Thyroid gland (tissue), 4 donors: ENCODE results near the gene NAV2. TPM values are rescaled to one million over a fixed set of nuclear protein-coding genes. Genes with fewer than 3 reads are reported as not detected.

Source experiments
- DNase-seq, 2 donors: peaks; one replicate each; pipeline ENCODE4 v3.0.0-alpha.2; 2019
- H3K27ac ChIP-seq, 3 donors: fragments of 200-600 bp; sonication (generic); 1 replicate in 2 of 3; 2 replicates in 1 of 3; pipeline ENCODE4 v1.5.1; 2016 to 2019; ENCODE audit warnings: mild to moderate bottlenecking in 1 of 3, moderate library complexity in 1 of 3
- H3K27me3 ChIP-seq: fragments of 200-600 bp; sonication (generic); one replicate; pipeline ENCODE4 v1.5.1; 2019
- H3K36me3 ChIP-seq, 2 donors: fragments of 200-600 bp; sonication (generic); one replicate each; pipeline ENCODE4 v1.5.1; 2016 to 2019
- H3K4me1 ChIP-seq, 2 donors: fragments of 200-600 bp; sonication (generic); one replicate each; pipeline ENCODE4 v1.5.1; 2017 to 2019
- H3K4me3 ChIP-seq, 3 donors: fragments of 200-600 bp; sonication (generic); replicated peaks in 1 of 3; 1 replicate in 2 of 3; 2 replicates in 1 of 3; pipeline ENCODE4 v1.5.1; 2016; ENCODE audit warnings: mild to moderate bottlenecking in 1 of 3
- H3K9me3 ChIP-seq: fragments of 200-600 bp; sonication (generic); one replicate; pipeline ENCODE4 v1.5.1; 2017
- POLR2A ChIP-seq, 2 donors: fragments of 450-650 bp; IDR thresholded peaks; one replicate each; pipeline ENCODE4 v1.6.1; 2017; ENCODE audit warnings: antibody characterized with exemption in 2 of 2, mild to moderate bottlenecking in 2 of 2, moderate library complexity in 1 of 2
- WGBS, 2 donors: methylation state at CpG; one replicate each; pipeline ENCODE4 v1.1.5; 2017; 5-methylcytosine and 5-hydroxymethylcytosine counted together
- intact Hi-C: fragments of 100-400 bp; cut with DNase I; formaldehyde crosslinking; loops from one replicate; pipeline ENCODE4 v1.15.1; 2023
- total RNA-seq, 4 donors: library from RNA; depleted of rRNA; stranded (reverse); fragments of >200 nt; gene quantifications; one replicate each; pipeline ENCODE4 v1.2.3, GENCODE V29; 2016
- TF ChIP-seq, protein P1 (sequence below), 6 experiments: fragments of 200-600 bp in 3 of 6; fragments of 450-650 bp in 3 of 6; sonication (generic) in 3 of 6; IDR thresholded peaks; one replicate each; pipeline ENCODE4 v1.5.1; 2016 to 2019; ENCODE audit warnings: antibody characterized with exemption in 6 of 6, mild to moderate bottlenecking in 2 of 6, inconsistent platforms in 1 of 6, moderate library complexity in 1 of 6

Gene NAV2
- total RNA-seq, 4 donors from 2014 or later = 34.8 to 88.6 (median 54.5) TPM

DNA sequence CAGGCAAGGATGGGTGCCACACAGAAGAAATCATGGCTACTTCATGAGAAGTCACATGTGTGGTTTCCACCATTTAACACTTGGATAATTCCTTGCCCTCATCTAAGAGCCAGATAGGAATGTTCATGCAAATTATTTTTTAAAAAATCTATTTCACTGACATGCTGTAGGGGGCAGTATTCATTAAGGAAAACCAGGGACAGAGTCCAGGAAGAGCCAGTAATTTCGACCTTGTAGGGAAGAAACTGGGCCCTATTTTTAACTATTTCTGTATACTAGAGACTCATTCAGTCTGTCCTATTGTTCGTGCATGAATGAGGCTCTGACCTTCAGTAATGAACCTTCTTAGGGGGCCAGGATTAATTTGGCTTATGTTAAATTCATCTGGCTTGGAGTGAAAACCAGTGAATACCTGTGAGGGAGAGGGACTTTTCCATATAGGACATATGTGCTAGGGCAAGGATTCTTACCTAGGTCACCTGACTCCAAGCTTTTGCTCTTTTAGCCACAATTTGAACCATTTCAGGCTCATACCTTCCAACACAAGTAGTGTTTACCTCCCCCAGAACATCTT is 192.7 kb downstream of the NAV2 start:
- H3K27me3 ChIP-seq = no peaks in the 10 kb centered on the region
- WGBS, 2 donors = 13 to 17% methylated on average over 2 of the region's 2 CpGs
- intact Hi-C loops = no loop called here
- no peak for DNase-seq
- TF ChIP-seq, protein P1, sequence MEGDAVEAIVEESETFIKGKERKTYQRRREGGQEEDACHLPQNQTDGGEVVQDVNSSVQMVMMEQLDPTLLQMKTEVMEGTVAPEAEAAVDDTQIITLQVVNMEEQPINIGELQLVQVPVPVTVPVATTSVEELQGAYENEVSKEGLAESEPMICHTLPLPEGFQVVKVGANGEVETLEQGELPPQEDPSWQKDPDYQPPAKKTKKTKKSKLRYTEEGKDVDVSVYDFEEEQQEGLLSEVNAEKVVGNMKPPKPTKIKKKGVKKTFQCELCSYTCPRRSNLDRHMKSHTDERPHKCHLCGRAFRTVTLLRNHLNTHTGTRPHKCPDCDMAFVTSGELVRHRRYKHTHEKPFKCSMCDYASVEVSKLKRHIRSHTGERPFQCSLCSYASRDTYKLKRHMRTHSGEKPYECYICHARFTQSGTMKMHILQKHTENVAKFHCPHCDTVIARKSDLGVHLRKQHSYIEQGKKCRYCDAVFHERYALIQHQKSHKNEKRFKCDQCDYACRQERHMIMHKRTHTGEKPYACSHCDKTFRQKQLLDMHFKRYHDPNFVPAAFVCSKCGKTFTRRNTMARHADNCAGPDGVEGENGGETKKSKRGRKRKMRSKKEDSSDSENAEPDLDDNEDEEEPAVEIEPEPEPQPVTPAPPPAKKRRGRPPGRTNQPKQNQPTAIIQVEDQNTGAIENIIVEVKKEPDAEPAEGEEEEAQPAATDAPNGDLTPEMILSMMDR (IDR thresholded peaks at IDR 0.05) = peak; percentile 33 to 81 (median 66)
- no peak for TF ChIP-seq POLR2A (IDR thresholded peaks at IDR 0.05)
- H3K4me3 ChIP-seq = no peak overlapping the region
- no peaks in the 10 kb centered on the region for H3K9me3 ChIP-seq
- H3K27ac ChIP-seq = peak overlapping the region; percentile 0 to 70 (median 44)
- peaks cover 26 to 60% of the 10 kb centered on the region in 2 donors for H3K4me1 ChIP-seq
- H3K36me3 ChIP-seq = no peaks in the 10 kb centered on the region

DNA sequence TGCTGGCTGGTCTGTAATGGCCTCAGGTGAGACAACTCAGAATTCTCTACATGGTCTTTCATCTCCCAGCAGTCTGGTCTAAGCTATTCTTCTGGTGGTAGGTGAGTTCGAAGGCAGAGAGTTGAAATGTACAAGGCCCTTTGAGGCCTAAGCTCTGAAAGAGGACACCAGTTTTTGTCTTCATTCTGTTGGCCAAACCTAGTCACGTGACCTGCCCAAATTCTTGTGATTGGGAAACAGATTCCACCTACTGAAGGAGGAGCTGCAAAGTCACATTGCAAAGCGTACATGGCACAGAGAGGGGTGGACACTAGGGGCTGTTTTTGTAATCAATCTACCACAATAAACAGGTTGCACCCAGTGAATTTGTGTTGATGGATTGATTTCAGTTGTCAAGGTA is 193.5 kb downstream of the NAV2 start:
- Histone ChIP-seq H3K4me3 (no peak overlapping the region), H3K27me3 (no peaks in the 10 kb centered on the region), H3K27ac (peak overlapping the region; percentile 0 to 70 (median 5)), H3K9me3 (no peaks in the 10 kb centered on the region), H3K4me1 (peaks cover 26 to 58% of the 10 kb centered on the region in 2 donors), H3K36me3 (no peaks in the 10 kb centered on the region)
- WGBS, 2 donors = 92 to 97% methylated on average over 3 of the region's 3 CpGs
- no peak for TF ChIP-seq POLR2A (IDR thresholded peaks at IDR 0.05)
- TF ChIP-seq, protein P1 (IDR thresholded peaks at IDR 0.05) = no peak
- no peak for DNase-seq
- intact Hi-C loops = no loop called here

DNA sequence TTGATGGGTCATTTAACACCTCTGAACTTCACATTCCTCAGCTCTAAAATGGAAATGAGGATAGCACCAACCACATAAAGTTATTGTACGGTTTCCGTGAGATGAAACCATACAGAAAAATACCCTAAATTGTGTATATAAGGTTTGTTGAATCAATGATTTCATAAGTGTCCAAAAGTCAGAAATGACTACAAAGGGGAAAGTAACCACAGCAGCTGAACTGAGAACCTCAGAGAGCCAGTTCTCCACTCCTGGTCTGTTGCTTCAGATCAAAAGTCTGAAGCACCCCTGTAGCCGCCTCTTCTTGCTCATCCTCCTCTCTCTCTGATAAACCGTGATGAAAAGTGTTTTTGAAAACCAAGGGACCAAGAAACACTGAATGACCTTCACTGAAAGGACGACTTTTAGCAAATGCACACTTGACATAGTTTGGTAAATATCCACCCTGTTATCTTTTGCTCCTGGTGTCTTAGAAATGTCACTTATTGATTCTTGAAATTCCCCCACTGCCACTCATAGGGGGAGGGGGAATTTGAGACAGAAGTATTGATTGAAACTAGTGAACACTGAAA is 194.5 kb downstream of the NAV2 start:
- no peak for DNase-seq
- Histone ChIP-seq H3K4me1 (peaks cover 26 to 54% of the 10 kb centered on the region in 2 donors), H3K9me3 (no peaks in the 10 kb centered on the region), H3K27me3 (no peaks in the 10 kb centered on the region), H3K36me3 (no peaks in the 10 kb centered on the region), H3K27ac (peak overlapping the region; percentile 0 to 70 (median 34)), H3K4me3 (no peak overlapping the region)
- 48 to 52% methylated on average over 5 of the region's 5 CpGs for whole genome bisulfite sequencing, 2 donors
- intact Hi-C loops = no loop called here
- TF ChIP-seq POLR2A (IDR thresholded peaks at IDR 0.05) = no peak
- TF ChIP-seq, protein P1 (IDR thresholded peaks at IDR 0.05) = no peak

DNA sequence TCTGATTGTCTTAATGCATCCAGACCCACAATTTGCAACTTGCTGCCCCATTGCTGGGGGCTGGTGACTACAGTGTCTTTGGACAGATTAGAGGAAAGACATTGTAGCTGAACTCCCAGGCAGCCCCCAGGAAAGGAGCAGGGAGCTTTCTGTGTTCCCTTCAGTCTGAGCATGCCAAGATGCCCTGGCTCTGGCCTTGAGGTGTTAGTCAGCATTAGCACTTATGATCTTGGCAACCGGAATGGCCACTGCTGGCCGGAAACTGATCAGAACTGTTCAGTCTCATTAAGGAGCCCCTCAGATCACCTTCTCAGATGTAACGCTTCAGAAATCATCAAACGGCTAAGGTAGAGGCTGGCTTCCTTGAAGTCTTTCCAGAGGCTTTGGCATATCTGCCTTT is 195.2 kb downstream of the NAV2 start:
- peak overlapping the region; percentile 0 to 70 (median 53) for H3K27ac ChIP-seq
- H3K36me3 ChIP-seq = no peaks in the 10 kb centered on the region
- 29 to 45% methylated on average over 4 of the region's 4 CpGs for WGBS, 2 donors
- no peaks in the 10 kb centered on the region for H3K9me3 ChIP-seq
- H3K4me3 ChIP-seq = no peak overlapping the region
- intact Hi-C loops = no loop called here
- peak; percentile 51 to 59 for DNase-seq
- TF ChIP-seq, protein P1 (IDR thresholded peaks at IDR 0.05) = no peak
- no peak for TF ChIP-seq POLR2A (IDR thresholded peaks at IDR 0.05)
- H3K4me1 ChIP-seq = peaks cover 26 to 54% of the 10 kb centered on the region in 2 donors
- no peaks in the 10 kb centered on the region for H3K27me3 ChIP-seq

DNA sequence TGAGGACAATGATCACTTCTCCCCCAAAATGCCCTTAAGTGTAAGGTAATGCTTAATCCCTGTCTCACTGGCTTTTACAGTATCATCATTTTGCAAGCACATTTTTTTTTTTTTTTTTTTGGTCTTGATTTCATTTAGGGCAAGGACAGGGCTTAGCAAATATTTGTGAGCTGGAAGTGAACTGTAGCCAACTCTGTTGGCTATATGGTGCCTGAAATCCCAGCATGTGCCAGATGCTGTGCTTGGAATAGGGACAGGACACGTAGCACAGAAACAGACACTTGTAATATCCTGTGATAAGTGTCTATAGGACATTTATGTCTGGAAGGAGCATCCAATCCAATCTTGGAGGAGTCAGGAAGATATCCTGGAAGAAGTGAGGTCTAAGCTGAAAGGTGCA is 198.3 kb downstream of the NAV2 start:
- H3K36me3 ChIP-seq = no peaks in the 10 kb centered on the region
- no peaks in the 10 kb centered on the region for H3K9me3 ChIP-seq
- intact Hi-C loops = no loop called here
- no peak overlapping the region for H3K27ac ChIP-seq
- H3K4me1 ChIP-seq = peaks cover 18 to 34% of the 10 kb centered on the region in 2 donors
- no peaks in the 10 kb centered on the region for H3K27me3 ChIP-seq
- DNase-seq = no peak
- TF ChIP-seq, protein P1 (IDR thresholded peaks at IDR 0.05) = no peak
- TF ChIP-seq POLR2A (IDR thresholded peaks at IDR 0.05) = no peak
- H3K4me3 ChIP-seq = no peak overlapping the region
- WGBS, 2 donors = 100% methylated on average over 1 of the region's 1 CpG
